Effector memory CD4-positive, alpha-beta T cell (primary cell): Measurements from ENCODE around the gene SCN2B.

Experiments used
- DNase-seq, 3 donors: peaks; one replicate each; pipeline ENCODE4 v3.0.0-alpha.2; 2020
- H3K27ac ChIP-seq: 2 replicates; pipeline ENCODE4 v1.7.0; 2013; ENCODE audit warnings: mild to moderate bottlenecking, low read length, moderate library complexity; ENCODE audit not compliant: insufficient read depth, poor library complexity, severe bottlenecking
- H3K27me3 ChIP-seq: replicated peaks from 2 replicates; pipeline ENCODE4 v1.7.0; 2013; ENCODE audit warnings: mild to moderate bottlenecking, low read length; ENCODE audit not compliant: insufficient read depth, control insufficient read depth, poor library complexity, severe bottlenecking
- H3K36me3 ChIP-seq: 2 replicates; pipeline ENCODE4 v1.7.0; 2013; ENCODE audit warnings: mild to moderate bottlenecking, low read length, moderate library complexity; ENCODE audit not compliant: control insufficient read depth, insufficient read depth
- H3K4me1 ChIP-seq: 2 replicates; pipeline ENCODE4 v1.7.0; 2013; ENCODE audit warnings: low read length, mild to moderate bottlenecking; ENCODE audit not compliant: control insufficient read depth, insufficient read depth, poor library complexity, severe bottlenecking
- H3K4me3 ChIP-seq: 2 replicates; pipeline ENCODE4 v1.7.0; 2013; ENCODE audit warnings: low read length, low read depth, mild to moderate bottlenecking; ENCODE audit not compliant: insufficient read depth, poor library complexity, severe bottlenecking
- H3K9me3 ChIP-seq: 2 replicates; pipeline ENCODE4 v1.7.0; 2013; ENCODE audit warnings: mild to moderate bottlenecking, low read length, moderate library complexity; ENCODE audit not compliant: control insufficient read depth

Gene SCN2B

GRCh38 chr11:118176778-118177134, 317 bp upstream of the SCN2B start:
- H3K4me1 ChIP-seq = peaks cover under 1% of the 10 kb centered on the region
- no peak overlapping the region for H3K27ac ChIP-seq
- H3K4me3 ChIP-seq = no peak overlapping the region
- H3K9me3 ChIP-seq = no peaks in the 10 kb centered on the region
- DNase-seq = no peak
- H3K36me3 ChIP-seq = no peaks in the 10 kb centered on the region
- H3K27me3 ChIP-seq = no peaks in the 10 kb centered on the region

GRCh38 chr11:118175031-118175992, 1.1 kb downstream of the SCN2B start:
- no peaks in the 10 kb centered on the region for H3K9me3 ChIP-seq
- H3K27me3 ChIP-seq = no peaks in the 10 kb centered on the region
- peaks cover 6% of the 10 kb centered on the region for H3K4me1 ChIP-seq
- H3K27ac ChIP-seq = no peak overlapping the region
- DNase-seq = no peak
- no peak overlapping the region for H3K4me3 ChIP-seq
- no peaks in the 10 kb centered on the region for H3K36me3 ChIP-seq

GRCh38 chr11:118174006-118174567, 2.4 kb downstream of the SCN2B start:
- Histone ChIP-seq H3K4me1 (peaks cover 6% of the 10 kb centered on the region), H3K36me3 (no peaks in the 10 kb centered on the region), H3K27me3 (no peaks in the 10 kb centered on the region), H3K27ac (no peak overlapping the region), H3K9me3 (no peaks in the 10 kb centered on the region), H3K4me3 (no peak overlapping the region)
- no peak for DNase-seq

- DNase-seq = no peak
- no peak overlapping the region for H3K4me3 ChIP-seq
- H3K36me3 ChIP-seq = no peaks in the 10 kb centered on the region
- no peaks in the 10 kb centered on the region for H3K27me3 ChIP-seq
- peaks cover 6% of the 10 kb centered on the region for H3K4me1 ChIP-seq
- H3K27ac ChIP-seq = no peak overlapping the region
- no peaks in the 10 kb centered on the region for H3K9me3 ChIP-seq
Observed at GRCh38 chr11:118172356-118172755, 4.1 kb downstream of the SCN2B start.

DNA sequence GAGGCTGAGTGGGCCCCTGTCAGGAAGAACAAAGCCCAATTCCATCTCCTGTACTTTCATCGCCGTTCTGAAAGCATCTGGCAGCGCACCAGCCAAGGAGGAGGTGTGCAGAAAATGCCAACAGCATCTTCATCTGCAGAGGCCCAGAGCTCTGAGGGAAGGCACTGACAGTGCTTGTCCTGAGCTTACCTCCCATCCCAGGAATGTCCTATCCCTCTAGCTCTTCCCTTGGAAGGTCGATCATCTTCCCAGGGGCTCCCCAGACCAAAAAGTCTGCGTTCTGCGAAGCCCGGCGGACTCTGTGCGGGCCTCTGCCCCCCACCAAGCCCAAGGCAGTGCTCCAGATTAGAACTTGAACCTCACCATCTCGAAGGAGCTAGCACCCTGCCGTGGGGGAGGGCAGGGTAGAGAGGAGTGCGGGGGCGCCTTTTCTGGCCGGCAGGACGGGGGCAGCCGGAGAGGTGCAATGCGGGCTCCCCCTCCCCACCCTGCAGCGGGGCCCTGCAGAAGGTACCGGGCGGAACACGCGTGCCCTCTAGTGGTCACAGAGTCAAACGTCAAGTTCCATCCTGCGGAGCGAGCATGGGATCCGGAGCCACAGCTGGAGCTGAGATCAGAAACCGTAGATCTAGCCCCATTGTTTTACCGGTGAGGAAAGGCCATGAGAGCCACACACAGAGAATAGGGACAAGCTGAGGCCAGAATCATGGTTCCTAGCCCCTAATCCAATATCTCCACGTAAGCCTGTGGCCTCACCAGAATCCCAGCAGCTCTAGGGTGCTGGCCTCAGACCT, 5.0 kb downstream of the SCN2B start:
- no peak overlapping the region for H3K4me3 ChIP-seq
- peaks cover 6% of the 10 kb centered on the region for H3K4me1 ChIP-seq
- no peak overlapping the region for H3K27ac ChIP-seq
- H3K27me3 ChIP-seq = no peaks in the 10 kb centered on the region
- H3K36me3 ChIP-seq = no peaks in the 10 kb centered on the region
- DNase-seq = peak; percentile 38 to 58 (median 39)
- H3K9me3 ChIP-seq = no peaks in the 10 kb centered on the region

GRCh38 chr11:118170882-118171268, 5.6 kb downstream of the SCN2B start:
- Histone ChIP-seq H3K4me1 (peaks cover 6% of the 10 kb centered on the region), H3K36me3 (no peaks in the 10 kb centered on the region), H3K9me3 (no peaks in the 10 kb centered on the region), H3K27me3 (no peaks in the 10 kb centered on the region), H3K4me3 (no peak overlapping the region), H3K27ac (no peak overlapping the region)
- no peak for DNase-seq

GRCh38 chr11:118170231-118170630, 6.2 kb downstream of the SCN2B start:
- Histone ChIP-seq H3K4me3 (no peak overlapping the region), H3K9me3 (no peaks in the 10 kb centered on the region), H3K4me1 (peaks cover 6% of the 10 kb centered on the region), H3K27me3 (no peaks in the 10 kb centered on the region), H3K27ac (no peak overlapping the region), H3K36me3 (no peaks in the 10 kb centered on the region)
- no peak for DNase-seq

- H3K27ac ChIP-seq = no peak overlapping the region
- H3K36me3 ChIP-seq = no peaks in the 10 kb centered on the region
- H3K9me3 ChIP-seq = no peaks in the 10 kb centered on the region
- H3K27me3 ChIP-seq = no peaks in the 10 kb centered on the region
- H3K4me3 ChIP-seq = no peak overlapping the region
- H3K4me1 ChIP-seq = peaks cover 6% of the 10 kb centered on the region
- DNase-seq = no peak
Observed at GRCh38 chr11:118169300-118170140, 6.9 kb downstream of the SCN2B start.

GRCh38 chr11:118168751-118169150, 7.7 kb downstream of the SCN2B start:
- Histone ChIP-seq H3K4me1 (peaks cover 6% of the 10 kb centered on the region), H3K36me3 (no peaks in the 10 kb centered on the region), H3K9me3 (no peaks in the 10 kb centered on the region), H3K4me3 (no peak overlapping the region), H3K27ac (no peak overlapping the region), H3K27me3 (no peaks in the 10 kb centered on the region)
- DNase-seq = no peak
